ENCODE data around the gene CMTM5.

GRCh38 chr14:23389396-23389795, 12.6 kb downstream of the CMTM5 start:
- TF ChIP-seq POLR2A (IDR thresholded peaks at IDR 0.05; ENCODE audit: low read depth, low read length), result no peak
- no peak for TF ChIP-seq POLR2AphosphoS5 (IDR thresholded peaks at IDR 0.05; ENCODE audit: low read depth, low read length)
- TF ChIP-seq PAX5 (IDR thresholded peaks at IDR 0.05; ENCODE audit: insufficient read depth, low read length, severe bottlenecking), result no peak
